NCI-H1105 treated with DMSO at 0.1 percent for 48 hours (cell line): Measurements from ENCODE around the gene CCDC33.
A peak's percentile ranks its signal among the peaks of the same experiment; 100 is the strongest.

Experiments used
- DNase-seq: peaks from one replicate; lab custom pipeline; 2025; lab: John Stamatoyannopoulos, UW

The CCDC33 gene

DNA sequence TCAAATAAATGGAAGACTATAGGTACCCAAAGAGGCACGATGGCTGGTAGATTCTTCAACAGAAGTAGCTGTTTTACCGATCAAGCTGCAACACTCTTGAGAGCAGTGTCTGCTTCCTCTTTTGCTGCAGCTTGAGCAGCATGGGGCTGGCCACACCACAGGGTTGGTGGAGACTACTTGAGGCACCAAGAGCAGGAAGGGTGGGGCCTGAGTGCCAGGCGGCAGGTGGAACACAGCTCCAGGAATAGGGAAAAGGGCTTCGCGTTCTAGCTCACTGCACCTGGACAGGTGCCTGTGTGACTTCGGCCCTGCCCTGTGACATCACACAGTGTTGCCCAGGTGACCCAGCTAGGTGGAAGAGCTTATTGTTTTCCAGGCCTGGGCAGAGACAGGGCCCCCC lies at the start of gene CCDC33:
Gene CCDC33, plus strand, starts transcription at position 365 of the 400 bp plus-strand sequence. CDS start 394 bp downstream, outside the sequence.
- peak; percentile 83 for DNase-seq

DNA sequence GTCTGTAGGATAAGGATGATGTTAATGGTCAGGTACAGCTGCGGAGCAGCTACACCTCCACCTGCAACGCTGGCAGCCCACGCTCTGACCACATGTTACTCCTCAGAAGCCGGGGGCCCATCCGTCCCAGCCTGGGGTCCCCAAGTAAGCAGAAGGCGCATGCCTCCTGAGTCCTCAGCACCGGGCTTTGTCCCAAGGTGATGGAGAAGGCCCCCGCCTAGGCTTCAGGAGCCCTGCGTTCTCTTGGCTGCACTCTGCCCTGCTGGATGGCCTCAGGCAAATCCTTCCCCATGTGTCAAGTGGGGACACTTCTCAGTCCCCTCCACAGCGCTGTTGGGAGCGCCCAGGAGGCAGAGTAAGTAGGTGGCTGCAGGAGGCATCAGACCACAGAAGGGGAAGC lies 47.9 kb upstream of the CCDC33 start:
- DNase-seq: no peak

DNA sequence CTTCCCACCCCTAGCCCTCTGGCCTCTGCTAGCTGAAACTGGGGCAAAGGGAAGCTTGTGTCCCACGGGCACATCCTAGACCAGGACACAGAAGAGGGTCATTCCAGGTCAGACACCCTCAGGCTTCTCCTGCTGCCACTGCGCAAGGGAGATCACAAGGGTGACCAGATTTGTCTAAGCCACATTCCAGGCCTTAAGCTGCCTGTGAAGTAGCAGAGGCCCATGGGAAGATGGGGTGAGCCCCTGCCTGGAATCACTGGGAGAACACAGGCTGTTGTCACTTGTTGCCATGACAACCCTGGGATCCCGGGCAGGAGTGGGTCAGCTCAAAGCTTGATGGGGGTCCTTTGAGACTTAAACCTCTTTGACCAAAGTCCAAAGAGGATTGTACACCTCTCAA lies 44.3 kb upstream of the CCDC33 start:
- DNase-seq: no peak

DNA sequence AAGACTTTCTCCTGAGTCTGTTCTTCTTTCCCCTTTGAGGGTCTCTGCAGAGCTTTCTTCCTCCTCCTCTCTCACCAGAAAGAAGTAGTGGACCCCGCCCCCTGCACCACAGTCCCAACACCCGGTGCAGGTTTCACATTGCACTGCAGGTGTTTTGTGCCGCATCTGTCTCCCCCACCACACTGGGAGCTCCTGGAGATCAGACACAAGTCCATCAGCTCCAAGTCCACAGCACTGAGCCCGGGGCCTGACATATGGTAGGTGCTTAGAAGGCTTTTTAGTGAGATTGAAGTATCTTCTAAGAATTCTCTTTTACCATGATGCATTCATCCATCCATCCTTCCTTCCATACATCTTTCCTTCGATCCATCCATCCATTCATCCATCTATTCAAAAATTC lies 43.4 kb upstream of the CCDC33 start:
- DNase-seq: no peak

DNA sequence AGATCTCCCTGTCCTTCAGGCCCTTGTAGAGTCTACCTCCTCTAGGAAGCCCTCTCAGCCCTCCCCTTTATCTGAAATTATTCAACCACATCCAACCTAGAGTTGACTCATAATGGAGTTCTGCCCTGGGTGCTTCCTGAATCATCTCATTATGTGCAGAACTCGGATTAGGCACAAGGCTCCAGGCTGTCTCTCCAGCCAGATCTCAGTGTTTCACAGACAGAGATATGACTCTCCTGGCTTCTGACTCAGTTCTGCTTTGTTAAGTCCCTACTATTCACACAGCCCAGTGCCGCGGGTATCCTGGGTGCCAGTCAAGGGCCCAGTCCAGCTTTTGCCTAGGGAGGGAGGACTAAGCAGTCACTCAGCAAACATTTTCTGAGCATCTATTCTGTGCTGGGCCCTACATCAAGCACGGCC lies 42.8 kb upstream of the CCDC33 start:
- no peak for DNase-seq

DNA sequence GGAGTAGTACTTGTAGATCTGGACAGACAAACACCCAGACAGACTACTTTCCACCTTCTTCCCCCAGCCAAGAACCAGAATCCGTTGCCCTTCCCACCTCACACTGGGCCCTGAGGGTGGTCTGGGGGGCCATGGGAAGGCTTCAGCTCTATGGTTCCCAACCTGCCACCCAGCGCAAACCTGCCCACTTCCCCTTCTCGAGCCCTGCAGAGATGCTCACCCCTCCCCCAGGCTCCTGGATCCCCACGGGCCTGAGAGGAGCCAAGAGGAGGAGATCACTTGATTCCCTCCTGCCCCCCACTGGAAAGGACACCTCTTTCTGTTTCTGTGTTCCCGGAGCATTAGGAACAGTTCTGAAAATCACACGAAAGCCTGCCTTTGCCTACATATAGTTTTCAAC lies 42.2 kb upstream of the CCDC33 start:
- no peak for DNase-seq

DNA sequence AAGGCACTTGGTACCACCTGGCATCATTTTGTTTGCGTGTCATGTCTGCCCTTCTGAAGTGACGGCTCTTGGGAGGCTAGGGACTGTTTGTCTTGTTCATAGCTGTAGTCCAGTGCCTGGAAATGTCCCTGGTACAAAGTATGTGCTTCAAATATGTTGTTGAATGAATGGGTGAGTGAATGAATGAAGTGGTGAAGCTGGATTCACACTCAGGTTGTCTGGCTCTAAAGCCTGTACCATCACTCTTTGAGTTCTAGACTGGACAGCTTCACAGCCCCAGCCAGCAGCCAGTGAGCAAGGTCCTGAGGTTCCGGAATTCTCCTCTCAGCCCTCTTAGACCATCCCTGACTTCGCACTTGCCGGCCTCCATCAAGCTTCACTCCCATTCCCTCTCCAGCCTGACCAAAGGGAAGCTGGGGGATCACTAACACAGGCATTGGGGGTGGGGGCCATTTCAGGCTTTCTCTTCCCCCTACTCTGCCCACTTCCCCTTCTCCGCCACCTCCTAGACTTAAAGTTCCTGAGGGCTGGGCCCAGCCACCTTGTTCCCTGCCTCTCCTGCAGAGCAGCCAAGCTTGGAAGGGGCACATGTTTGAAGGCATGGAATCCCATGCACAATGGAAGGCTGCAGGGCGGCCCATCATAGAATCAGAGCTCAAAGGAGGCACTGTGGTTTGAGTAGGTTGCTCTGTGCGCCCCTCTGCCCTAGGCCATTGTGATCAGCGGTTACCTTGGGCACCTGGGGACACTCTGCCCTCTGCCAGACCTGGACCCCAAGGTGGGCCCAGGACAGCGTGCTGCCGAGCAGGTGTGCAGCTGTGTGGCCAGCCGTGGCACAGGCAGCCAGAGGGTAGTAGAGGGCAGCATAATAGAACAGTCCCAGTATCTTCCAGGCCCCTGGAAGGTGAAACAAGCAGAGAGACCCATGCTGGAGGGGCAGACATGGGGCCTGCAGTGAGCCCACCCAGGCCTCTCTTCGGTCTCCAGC lies 41.3 kb upstream of the CCDC33 start:
- DNase-seq: no peak

DNA sequence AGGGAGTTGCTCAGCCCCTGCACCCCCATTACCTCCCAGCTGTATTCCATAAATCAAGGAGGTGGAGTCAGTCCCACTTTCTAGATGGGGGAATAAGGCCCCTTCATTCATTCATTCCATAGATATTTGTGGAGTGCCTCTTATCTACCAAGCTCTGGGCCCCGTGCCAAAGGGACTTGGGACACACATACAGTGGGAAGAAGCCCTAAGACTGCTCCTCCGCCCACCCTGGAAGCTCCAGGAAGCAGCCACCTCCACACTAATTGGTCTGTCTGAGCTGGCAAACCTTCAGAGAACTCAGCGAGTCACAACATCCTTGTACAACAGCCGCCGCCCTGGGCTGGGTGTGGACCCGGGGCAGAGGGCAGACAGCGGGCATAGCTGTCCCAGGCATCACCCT lies 40.0 kb upstream of the CCDC33 start:
- peak; percentile 49 for DNase-seq

DNA sequence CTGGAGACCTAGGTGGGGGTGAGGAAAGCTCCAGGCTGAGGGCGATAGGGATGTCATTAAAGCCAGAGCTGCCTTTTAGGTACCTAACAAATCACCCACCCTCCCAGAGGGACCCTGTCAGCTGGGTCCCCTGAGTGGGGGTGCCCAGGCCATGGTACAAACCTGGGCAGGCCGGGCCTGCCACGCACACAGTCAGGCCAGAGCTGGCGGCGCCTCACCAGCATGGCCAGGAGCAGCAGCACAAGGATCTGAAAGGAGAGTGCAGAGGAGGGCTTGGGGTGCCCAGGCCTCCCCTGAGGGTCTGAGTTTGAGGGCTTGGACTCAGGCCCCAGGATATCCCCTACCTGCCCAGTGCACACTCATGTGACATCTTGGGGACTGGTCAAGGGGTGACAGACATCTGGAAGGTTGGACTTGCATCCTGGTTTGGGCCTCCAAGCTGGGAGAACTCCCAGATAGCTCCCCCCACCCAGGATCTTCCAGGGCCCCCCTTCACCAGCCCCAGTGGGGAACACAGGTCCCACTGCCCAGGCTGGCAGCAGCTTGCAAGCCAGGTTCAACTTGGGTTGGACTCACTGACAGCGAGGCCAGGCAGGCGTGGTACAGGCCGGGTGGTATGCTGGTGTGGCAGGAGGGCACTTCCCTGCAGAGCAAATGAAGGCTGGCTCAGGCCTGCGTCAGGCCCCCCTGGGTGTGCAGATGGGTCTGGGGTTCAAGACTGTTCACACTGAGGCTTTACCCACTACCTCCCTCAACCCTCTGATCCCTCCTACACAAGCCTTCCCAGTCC lies 38.8 kb upstream of the CCDC33 start:
- no peak for DNase-seq

DNA sequence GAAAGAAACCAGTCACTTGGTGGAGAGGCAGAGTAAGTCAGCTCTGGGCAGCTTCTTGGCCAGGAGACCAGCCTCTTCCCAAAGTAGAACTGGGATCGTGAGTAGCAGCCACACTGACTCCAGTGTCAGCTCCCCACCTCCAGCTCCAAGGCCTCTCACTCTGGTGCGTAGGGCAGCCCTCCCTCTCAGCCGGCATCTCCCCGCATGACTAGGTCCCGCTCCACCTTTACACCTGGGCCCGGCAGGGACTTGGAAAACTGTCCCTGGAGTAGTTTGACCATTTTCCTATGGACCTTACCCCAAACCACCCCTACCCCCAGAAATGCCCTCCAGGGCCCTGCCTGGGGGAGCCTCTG lies 36.9 kb upstream of the CCDC33 start:
- no peak for DNase-seq

DNA sequence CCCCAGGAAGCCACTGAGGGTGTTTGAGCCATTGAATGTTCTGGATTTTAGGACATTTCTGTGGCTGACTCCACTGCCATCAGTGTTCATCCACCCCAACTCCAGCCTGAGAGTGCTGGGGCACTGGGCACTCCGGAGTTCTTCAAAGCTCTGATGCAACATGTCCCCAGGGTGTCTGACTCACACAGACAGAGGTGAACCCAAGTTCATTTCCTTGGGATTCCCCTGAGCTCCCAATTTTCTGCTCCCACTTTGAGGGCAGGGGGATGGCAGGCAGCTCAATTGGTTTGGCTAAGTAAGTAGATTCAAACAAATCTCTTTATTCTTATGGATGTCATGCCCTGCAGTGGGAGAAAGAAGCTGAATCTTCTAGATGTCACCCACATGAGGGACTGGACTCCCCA lies 35.7 kb upstream of the CCDC33 start:
- DNase-seq: no peak

DNA sequence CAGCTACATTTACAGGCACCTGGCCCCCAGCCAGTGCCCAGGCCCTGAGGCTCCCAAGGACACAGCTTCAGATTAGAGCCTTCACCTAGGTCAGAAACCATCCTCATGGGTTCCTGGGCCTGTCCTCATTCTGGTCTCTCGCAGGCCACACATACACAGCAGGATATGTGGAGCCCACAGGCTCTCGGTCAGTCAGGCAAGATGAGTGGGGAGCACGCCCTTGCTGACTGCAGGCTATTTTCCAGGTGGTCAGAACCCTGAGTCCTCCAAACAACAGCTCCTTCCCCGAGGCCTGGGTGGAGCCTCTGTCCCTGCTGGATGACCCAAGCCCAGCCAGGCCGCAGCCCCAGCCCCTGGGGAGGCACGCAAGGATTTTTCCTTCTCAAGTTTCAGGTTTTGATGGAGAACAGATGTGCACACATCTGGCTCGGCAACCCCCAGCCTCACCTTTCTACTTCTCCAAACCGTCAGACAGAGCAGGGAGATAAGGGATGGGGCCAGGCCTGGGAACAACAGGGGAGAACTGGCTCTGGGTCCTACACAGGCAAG lies 35.2 kb upstream of the CCDC33 start:
- DNase-seq: no peak

DNA sequence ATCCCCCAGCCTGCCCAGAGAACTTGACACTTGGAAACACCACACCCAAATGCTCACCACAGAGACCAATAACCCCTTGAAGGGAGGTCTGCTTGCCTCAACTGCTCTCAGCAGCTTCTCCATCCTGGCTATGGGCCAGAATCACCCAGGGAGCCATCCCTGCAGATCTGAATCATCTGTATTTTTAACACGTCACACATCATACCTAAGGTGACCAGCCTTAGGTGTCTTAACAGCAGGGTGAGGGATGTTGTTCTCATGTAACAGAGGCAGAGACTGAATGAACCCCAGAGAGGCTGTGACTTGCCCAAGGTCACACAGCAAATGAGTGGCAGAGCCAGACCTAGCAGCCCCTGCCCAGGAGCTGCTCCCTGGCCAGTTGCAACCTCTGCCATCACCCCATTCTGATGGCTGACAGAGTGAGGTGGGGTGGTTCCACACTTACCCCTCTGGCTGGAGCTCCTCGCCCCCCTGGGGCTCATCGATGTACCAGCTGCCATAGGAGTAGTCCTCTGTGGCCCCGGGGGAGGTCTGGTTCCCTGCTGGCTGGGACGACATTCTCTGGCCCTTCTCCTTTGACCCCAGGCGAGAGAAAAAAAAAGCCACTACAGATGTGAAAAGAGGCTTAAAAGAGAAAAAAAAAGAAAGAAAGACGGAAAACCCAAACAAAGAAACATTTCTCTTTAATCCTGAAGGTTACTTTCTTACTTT lies 34.3 kb upstream of the CCDC33 start:
- DNase-seq: no peak

DNA sequence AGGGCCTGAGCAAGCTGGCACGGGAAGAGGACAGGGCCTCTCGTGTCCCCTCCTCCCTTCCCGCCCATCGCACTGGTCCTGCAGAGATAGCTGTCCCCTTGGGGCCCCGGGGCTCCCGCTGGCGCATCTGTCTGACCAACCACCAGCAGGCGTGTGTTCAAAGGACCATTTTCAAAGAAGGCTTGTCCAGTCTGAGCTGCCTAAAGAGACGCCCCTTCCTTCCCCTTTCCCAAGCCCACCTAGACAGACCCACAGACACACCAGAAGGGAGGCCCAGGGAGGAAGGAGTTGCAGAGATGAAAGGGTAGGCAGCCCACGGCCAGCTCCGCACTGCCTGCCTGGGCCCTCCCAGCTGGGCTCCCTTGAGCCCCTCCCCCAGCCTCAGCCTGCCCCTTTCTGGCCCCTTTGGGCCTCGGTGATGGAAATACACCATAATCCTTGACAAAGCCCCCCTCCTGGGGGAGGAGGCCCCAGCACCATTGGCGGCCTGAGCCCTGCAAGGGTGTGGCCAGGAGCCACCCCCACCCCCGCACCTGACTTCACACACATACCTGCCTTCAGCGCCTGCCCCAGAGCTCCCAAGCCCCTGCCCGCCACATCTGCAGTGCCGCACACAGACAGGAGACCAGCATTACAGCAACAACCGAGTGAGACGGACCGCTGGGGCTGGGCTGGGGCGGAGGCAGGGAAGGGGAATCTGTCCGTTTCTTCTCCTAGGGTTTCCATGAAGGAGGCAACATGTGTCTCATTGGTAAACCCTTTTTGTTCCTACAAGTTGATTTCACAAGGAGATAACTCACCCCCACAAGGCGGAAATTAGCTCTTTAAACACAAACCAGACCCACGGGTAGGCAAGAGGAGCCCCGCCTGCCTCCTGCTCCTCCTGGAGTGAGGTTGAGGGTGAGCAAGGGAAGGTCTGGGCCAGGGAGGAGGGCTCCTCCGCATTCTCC lies 33.4 kb upstream of the CCDC33 start, which contains the start of gene STRA6:
Gene STRA6, minus strand, starts transcription at position 336 of the 950 bp plus-strand sequence. CDS start 520 bp downstream, outside the sequence.
- DNase-seq: no peak

DNA sequence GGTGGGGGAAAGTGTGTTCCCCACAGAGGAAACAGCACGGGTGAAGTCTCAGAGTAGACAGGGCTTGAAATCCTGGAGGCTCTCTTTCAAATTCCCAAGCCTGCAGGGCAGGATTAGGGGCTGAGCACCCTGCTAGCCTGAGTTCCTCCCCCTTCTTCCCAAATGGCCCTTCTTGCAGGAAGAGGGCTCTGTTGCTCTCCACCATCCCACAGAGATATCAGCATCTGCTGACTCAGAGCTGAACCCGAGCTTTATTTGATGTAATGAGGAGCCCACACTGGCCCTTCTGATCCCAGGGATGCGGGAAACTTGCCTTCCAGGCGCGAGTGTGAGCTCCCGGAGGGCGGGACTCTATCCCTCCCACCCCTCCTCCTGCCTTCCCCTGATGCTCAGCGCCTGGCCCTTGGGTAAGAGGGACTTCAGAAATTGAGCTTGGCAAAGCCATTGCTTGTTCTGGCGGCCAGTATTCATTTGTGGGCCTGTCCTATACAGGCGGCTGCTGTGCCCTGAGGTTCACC lies 32.2 kb upstream of the CCDC33 start:
- DNase-seq: no peak

DNA sequence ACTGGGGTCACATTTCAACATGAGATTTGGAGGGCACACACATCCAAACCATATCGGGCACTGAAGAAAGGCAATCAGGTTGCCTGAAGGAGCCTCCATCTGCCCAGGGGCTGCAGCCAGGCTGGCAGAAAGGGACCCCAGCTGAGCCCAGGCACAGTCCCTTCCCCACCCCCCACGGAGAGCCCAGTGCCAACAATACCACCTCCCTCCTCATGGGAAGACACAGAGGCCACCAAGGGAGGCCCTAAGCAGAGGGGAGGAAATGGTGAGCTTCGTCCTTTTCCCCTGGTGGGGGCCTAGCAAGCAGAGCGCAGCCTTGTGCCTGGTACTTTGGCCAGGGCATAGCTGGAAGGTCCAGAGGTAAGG lies 30.6 kb upstream of the CCDC33 start:
- DNase-seq: no peak

DNA sequence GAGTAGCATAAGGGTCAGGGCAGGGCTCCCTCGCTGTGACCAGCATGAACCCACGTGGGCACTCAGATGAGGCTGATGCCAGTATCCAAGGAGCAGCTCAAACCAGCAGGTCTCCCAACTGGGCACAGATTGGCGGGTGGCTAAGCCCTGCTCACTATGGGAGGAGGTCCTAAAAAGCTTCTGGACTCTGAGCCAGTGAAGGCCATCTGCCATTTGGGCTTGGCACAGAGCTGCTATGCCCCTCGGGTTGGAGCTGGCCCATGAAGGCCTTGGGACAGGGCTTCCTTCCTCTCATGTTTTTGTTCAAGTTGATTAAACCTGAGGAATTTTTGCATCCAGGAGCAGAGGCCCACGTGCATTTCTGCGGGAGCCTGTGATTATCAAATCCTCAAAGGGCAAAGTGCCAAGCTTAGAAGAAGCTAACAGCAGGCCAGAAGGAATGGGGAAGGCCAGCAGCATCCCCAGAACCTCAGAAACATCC lies 29.3 kb upstream of the CCDC33 start:
- DNase-seq: no peak

DNA sequence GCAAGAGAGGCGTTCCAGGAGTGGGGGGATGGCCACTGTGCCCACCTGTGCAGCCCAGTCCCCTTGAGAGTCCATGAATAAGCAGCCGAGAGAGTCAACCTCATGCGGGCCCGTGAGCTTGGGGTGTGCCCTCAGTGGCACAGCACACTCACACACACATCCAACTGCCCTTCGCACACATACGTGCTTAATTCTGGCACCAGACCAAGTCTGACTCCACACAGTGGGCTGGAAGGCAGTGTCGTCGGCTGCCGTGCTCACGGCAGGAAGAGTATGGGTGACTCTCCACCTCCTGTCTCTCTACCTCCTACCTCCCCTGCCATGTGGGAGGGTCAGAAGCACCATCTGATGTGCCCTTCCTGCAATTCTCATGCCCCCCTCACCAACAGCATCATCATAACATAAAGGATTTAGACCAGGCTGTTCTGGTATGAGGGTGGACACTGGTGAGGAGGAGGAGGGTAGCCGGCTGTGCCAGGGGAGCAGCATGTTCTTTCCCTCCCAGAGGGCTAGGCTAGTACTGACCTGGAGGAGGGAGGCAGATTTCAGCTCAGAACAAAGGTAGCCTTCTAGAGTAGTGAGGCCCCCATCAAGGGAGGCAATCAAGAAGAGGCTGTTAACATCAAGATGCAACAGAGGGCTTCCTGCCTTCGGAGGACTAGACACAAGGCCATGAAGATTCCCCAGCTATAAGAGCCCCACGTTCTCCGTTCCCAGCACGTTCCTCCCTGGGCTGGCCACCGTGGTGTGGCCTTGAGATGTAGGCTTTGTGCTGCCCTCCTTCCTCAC lies 28.3 kb upstream of the CCDC33 start:
- no peak for DNase-seq

DNA sequence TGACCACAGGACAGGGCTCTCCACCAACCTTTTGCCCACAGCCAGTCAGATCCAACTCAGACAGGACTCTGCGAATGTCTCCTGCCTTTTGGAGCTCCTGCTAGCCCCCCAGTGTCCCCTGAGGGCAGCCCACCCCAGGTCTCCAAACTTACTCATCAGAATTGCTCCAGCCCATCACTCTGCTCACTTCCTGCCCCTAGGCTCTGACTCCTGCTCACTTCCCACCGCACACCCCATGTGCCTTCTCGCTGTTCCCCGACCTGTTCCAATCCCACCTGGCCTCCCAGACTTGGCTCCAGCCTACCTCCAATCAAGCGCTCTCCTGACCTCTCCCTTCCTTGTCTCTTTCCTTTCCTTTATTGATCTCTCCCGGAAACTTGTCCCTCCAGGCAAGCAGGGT lies 27.6 kb upstream of the CCDC33 start:
- DNase-seq: no peak
